HG02840 (cell line): Measurements from ENCODE around the gene CDIP1.

Source experiments
- ATAC-seq: cut with Tn5 transposase; IDR thresholded peaks from one replicate; pipeline ENCODE4 v1.9.1; 2021; ENCODE audit warnings: mild to moderate bottlenecking, moderate library complexity, moderate number of reproducible peaks; ENCODE audit not compliant: unreplicated experiment, low FRiP score

Gene CDIP1

DNA sequence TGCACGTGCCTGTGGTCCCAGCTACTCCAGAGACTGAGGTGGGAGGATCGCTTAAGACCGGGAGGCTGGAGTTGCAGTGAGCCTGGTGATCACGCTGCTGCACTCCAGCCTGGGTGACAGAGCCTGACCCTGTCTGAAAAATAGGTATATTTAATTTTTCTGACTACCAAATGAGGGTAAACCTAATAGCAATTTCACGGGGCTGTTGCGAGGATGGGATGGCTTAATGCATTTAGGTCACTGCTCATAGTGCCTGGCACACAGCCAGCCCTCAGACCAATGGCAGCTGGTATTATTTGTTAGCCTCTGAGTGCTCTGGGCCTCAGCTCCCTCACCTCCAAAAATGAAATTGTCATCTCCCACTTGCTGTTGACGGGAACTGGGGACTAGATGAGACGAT is 5.9 kb upstream of the CDIP1 start:
- ATAC-seq = no peak

DNA sequence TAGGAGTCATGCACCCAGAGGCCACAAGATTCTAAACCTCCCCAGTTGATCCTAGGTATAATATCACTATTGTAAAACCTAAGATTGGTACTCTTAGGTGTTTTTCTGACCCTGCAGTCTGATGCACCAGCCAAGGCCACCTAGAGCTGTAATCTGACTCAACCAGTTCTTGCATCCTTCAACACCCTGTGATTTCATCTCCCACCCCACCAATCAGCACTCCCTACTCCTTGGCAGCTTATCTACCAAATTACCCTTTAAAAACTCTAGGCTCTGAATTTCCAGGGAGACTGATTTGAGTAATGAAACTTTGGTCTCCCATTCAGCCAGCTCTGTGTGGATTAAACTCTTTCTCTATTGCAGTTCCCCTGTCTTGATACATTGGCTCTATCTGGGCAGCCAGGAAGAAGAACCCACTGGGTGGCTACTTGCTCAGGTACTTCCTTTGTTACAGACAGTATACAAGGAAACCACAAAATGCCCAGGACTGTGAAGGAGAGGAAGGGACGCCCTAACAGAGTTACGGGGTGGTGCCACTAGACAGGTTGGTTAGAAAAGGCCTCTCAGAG is 1.2 kb upstream of the CDIP1 start:
- ATAC-seq = no peak

DNA sequence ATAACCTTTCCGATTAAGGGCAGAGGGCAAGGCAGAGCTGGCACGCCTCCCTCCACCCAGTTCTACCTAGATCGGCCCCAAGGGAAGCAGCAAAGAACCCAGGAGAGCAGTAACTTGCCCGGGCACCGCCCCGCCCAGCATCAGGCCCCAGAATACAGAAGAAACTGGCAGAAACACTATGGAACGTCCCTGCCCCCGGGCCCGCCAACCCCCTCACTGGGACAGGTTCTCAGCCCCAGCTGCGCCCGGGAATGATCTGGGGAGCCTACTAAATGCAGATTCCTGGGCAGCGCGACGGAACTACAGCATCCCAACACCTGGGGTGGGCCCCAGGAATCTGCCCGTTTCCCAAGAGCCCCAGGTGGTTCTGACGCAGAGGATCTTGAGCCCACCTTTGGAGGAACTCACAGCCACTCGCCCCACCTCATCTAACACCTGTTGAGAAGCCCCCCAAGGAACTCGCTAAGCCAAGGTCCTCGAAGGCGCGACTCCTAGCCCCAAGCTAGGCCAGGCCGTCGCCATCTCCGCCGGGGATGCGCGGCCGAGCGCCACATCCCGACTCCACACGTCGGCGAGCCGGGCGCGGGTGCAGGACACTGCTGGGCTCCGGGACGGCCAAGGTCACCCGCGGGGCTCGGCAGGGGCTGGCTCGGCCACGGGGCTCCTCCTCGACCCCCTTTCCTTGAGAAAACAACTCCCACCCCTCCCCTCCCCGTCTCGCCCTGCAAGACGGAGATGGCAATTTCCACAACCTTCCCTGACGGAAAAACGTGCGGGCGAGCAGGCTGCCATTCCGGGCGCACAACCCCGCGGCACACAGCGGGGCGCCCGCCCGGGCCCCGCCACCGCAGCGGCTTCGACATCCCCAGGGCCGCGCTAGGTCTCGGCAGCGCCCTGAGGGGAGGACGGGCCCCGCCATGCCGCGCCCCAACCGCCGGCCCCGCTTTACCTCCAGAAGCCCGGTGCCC is 913 bp downstream of the CDIP1 start:
- ATAC-seq = no peak

DNA sequence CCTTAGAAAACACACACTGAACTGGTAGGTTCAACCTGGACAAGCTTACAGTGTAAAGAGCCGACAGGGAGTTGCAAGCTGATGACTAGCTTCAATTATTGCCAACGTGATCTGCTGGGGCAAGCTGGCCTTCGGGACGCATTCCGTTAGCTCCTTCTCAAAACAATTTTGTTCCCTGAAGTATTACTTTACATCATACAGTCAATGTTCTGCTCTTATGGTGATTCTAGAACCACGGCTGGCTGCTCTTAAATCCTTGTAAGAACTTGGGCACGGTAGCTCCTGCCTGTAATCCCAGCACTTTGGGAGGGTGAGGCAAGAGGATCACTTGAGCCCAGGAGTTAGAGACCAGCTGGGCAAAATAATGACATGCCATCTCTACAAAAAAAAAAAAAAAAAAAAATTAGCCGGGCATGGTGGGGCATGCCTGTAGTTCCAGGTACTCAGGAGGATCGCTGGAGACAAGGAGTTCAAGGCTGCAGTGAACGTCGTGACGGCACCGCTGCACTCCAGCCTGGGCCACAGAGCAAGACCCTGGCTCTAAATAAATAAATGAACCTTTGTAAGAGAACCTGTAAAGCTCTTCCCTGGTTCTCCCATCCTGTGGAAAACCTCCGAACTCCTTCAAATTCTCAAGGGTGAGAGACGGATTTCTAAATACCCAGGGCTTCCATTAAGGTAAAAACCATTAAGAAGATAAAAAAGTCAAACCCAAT is 2.0 kb downstream of the CDIP1 start:
- ATAC-seq = no peak

DNA sequence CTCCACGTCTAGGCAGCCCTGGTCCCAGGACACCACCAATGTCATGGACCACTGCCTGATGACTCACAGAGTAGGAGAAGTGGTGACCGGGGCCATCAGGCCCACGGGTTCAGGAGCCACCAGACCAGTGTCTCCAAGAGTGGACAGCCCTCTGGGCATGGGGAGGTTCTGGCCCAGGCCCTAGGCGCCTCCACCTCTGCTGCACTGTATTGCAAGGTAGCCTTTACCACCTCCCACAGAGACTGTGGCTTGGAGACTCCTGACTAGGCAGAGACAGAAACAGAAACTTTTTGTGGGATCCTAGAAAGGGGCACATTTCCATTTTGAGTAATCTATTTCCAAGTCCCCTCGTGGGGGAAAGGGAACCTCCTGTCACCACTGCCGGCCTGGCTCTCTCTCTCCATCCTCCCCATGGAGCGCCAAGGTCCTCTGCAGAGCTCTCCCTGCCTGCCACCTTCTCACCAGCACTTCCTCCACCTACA is 2.9 kb downstream of the CDIP1 start:
- no peak for ATAC-seq

DNA sequence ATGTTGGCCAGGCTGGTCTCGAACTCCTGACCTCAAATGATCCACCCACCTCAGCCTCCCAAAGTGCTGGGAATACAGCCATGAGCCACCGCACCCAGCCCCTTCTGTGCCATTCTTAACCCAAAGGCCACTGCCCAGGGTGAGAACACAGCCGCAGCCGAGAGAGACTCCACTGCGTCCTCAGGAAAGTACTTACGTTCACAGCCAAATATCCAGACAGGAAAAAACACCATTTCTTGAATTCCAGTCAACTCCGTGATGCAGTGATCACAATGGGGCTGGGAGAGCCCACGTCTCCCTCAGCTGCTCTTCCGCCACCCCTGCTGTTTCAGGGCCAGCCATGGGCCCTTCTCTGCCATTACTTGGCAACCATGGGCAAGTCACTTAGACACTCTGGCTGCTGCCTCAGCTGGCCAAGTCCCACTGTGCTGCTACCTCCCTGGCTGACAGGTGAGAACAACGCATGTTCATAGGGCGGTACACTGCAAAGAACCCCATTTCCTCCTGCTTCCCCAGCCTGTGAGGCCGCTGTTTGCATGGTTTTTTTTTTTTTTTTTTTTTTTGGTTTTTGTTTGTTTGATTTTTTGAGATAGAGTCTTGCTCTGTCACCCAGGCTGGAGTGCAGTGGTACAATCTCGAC is 4.3 kb downstream of the CDIP1 start:
- ATAC-seq = no peak

DNA sequence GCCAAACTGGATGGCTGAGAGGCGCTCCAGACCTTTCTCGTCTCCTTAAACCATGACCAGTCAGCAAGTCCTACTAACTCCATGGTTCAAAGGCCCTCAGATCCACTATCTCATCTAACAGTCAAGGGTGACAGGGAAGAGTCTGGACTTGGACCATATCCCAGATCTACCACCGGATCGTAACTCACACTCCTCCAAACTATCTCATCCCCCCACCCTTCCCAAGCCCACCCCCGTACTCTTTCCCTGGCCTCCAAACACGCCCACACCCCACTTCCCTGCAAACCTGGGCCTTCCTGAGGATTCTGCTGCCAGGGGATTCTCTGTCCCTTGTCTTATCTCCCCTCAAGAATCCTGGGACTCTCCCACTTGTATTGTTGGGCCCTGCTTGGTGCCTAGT is 5.1 kb downstream of the CDIP1 start:
- ATAC-seq = no peak

DNA sequence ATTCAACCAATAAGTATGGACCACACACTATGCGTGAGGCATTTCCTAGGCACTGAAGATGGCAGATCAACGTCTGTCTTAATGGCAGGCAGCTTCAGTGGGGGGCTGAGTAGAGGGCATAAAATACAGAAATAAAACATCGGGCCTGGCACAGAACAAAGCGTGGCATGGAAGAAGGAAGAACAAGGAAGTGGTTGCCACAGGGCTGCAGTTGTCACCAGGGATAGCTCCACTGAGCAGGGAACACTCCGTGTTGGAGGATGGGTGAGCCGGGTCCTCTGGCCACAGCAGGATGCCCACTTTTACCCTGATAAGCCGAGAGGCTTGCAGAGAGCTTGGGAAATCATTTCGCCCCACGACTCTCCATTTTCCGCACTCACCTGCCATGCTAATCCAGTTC is 6.3 kb downstream of the CDIP1 start:
- ATAC-seq = no peak

DNA sequence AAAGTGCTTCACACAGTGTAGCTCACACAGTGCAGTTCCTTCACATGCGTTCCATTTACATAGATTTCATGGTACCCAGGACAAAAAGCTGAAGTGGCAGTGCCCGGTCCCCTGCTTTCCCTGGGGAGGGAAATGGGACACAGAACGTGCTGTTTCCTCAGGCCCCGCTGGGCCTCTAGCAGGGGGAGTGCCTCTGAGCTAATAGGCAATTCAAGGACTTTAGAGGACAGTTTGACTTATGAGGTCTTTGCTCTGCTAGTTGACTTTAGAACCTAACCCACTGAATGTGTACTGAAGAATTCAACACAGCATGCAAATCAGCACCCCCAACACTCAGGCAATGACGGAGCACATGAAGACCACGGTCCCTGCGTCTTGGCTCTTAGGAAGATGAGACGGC is 6.8 kb downstream of the CDIP1 start:
- no peak for ATAC-seq

DNA sequence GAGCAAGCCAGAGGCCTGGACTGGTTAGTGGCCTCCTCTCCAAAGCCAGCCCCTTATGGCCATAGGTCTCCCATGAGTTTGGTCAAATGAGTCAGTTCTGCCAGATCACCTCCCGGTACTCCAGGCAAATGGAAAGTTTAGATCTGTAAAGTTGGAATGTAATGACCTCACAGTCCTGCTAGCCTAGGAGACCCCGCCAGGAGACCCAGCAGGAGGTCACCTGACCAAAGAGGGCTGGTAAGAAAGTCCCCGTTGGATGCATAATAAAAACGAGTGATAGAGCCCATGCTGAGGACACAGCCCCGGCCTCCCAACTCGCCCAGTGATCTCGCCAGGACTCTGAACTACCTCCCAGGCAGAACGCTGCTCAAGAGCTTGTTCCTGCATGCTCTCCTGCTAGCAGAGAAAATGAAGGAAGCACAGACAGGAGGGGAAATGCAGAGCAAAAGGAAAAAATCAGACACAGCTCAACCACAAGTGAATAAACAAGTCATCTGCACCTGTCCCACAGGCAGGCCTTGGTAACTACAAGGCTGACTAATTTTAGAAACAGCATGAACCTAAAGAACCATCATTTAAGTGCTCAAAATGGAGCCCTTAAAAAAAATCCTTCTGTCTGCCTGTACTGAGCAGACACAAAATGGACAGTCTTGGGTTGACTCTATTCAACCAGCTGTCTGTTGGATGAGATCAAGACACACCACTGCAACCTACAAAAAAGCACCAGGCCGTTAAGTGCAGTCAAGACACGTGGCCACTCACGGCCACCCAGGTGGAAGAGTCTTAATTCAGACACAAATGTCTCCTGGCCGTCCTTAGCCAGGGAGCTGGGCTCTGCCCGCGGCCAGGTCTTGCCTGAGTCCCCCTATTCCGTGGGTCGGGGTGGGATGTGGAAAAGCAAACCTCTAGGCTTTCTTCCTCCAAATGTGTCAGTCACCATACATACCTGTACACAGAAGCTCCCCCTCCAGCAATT is 9.2 kb downstream of the CDIP1 start:
- ATAC-seq = no peak

DNA sequence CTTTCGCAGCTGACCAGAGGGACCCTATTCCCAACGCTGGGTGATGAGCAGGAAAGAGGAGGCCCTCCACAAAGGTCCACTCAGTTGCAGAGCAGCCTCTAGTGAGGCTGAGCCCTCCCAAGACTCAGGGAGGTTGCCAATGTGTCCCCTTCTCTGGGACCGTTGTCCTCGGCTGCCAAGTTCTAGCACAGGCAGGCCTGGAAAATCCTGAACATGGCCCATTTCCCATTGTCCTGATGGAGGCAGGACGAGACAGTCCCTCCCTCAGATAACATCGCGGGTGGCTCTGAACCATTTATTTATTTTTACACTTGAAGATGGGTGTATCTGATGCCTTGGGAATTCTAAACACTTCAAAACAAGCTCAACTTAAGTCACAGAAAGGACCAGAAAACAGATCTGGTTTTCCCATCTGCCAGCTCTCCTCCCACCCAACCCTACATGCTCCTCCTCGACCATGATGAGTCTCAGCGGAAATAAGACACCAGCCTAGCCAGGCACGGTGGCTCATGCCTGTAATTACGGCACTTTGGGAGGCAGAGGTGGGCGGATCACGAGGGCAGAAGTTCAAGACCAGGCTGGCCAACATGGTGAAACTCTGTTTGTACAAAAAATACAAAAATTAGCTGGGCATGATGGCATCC is 12.8 kb downstream of the CDIP1 start:
- ATAC-seq = no peak

DNA sequence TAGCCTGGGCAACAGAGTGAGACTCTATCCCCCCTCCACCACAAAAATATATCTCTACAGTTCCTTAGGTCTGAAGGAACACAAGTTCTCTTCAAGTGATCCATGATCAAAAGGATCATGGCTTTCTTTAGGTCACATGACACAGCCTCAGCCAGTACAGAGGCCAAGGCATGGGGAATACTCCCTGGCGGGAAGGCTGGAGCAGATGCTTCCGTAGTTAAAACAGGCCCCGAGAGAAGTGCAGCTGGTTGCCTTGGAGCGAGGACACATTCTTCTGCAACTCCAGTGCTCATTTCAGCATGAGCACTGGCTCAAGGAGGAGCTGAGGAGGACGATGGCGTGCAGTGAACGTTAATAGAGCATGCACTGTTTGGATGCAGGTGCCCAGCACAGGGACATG is 13.5 kb downstream of the CDIP1 start:
- no peak for ATAC-seq

DNA sequence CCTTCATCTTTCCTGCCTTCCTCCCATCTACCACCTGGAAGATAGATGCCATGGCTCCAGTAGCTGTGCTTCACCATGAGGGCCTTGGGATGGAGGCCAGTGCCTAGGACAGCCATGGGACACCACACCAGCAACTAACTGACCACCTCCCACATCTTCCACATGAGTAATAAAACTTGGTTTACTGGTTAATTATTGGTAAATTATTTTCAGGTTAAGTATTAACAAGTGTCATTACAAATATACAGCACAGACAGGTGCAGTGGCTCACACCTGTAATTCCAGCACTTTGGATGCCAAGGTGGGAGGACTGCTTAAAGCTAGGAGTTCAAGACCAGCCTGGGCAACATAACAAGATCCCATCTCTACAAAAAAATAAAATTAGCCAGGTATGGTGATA is 14.0 kb downstream of the CDIP1 start:
- no peak for ATAC-seq

DNA sequence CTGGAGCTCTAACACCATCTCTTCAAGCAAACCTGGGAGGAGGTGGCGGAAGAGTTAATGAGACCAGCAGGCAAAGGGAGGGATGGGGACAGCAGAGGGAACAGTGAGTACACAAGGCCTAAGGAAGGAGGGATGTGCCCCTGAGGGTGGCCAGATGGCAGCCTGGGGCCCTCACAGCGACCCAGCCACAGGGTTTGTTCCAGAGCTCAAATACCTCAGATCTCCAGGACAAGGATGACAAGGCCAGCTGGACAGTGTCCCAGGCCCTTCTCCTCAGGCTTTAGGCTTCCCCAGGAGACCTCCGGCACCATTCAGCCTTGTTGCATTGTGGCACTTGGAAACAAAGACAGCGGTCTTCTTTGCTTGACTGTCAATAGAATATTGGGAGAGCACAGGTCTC is 14.9 kb downstream of the CDIP1 start:
- ATAC-seq = no peak

DNA sequence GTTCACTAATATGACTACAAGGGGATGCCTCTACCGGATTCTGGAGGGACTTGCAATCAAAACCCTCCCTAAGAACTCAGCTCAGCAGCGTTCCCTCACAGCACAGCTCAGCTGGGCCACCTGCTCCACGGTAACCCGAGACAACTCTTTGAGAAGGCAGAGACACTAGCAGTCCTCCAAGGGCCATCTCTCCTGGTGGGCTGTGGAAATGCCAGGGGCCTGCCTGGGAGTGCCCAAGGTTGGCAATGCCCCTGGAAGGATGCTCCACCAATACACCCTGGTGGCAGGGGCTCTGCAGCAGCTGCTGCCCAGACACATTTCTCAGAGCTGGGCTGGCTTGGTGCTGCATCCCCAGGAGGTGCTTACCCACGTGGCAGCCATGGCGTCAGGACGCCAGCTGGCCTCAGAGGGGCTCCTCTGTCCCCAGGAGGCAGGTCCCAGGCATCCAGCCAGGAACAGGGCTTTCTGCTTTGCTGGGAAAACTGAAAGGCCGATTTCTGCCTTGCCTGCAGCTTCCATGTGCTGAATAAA is 16.5 kb downstream of the CDIP1 start:
- no peak for ATAC-seq

DNA sequence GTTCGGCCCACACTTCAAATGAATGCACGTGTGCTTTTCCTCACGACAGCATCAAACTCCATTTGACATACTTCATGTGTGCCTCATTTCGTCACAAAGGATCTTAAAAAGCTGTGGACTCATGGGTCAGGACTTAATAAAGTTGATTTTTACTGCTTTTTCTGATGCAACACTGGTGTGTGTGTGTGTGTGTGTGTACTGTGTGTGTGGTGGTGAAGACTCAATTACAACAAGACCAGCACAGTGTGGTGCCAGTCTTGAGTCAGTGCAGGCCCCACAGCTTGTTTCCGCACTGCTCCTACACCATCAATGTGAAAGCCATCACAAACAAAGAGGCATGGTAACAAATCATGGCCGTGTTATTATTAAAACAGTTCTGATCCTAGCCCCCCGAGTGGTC is 17.7 kb downstream of the CDIP1 start:
- no peak for ATAC-seq

DNA sequence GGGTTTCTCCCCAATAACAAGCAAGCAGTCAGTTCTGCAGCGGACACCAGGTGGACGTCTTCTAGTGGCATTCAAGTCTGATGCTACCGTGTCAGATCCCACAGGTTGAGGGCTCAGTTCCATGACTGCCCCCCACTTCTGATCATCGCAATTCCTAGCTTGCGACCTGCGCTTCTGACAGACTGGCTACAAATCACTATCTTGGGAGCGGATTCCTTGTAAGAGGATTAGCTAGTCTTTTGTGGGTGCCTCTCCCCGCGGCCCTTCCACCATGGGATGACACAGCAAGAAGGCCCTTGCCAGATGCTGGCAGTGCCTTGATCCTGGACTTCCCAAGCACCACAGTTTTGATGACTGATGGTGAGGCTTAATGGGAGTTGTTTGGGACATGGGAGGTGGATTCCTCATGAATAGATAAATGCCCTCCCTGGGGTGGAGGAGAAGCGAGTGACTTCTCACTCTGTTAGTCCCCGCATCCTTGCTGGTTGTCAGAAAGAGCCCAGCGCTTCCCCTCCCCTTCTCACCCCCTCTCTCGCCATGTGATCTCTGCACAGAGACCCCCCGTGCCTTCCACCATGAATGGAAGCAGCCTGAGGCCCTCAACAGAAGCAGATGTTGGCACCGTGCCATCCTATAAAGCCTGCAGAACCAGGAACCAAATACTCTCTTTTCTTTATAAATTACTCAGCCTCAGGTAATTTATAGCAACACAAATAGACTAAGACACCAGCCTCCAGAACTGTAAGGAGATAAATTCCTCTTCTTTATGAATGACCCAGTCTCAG is 19.1 kb downstream of the CDIP1 start:
- no peak for ATAC-seq
